GM23338 (cell line): ENCODE results near the gene KIAA1586. TPM values are rescaled to one million over a fixed set of nuclear protein-coding genes. Genes with fewer than 3 reads are reported as not detected.

Experiments
- ATAC-seq: fragments of 200-7000 bp; cut with Tn5 transposase; 3 replicates; pipeline ENCODE4 v1.9.1; 2020
- DNase-seq: peaks from one replicate; pipeline ENCODE4 v3.0.0-alpha.2; 2015; ENCODE audit warnings: low spot score
- H2AFZ ChIP-seq: fragments of 200-600 bp; sonication (generic); 2 replicates; pipeline ENCODE4 v1.8.0; 2016; ENCODE audit warnings: antibody characterized with exemption, mild to moderate bottlenecking, moderate library complexity
- H3F3A ChIP-seq: fragments of 200-600 bp; sonication (generic); replicated peaks from 2 replicates; pipeline ENCODE4 v1.8.0; 2017; ENCODE audit warnings: antibody characterized with exemption, mixed run types, low read depth
- H3K27ac ChIP-seq: fragments of 200-600 bp; sonication (generic); 2 replicates; pipeline ENCODE4 v1.6.1; 2016; ENCODE audit warnings: low read depth
- H3K27me3 ChIP-seq: fragments of 200-600 bp; sonication (generic); 2 replicates; pipeline ENCODE4 v1.8.0; 2016; ENCODE audit warnings: mild to moderate bottlenecking, mixed run types, moderate library complexity; ENCODE audit not compliant: insufficient read depth
- H3K36me3 ChIP-seq: fragments of 200-600 bp; sonication (generic); 2 replicates; pipeline ENCODE4 v1.8.0; 2016; ENCODE audit warnings: mild to moderate bottlenecking; ENCODE audit not compliant: insufficient read depth
- H3K4me1 ChIP-seq: fragments of 200-600 bp; sonication (generic); 2 replicates; pipeline ENCODE4 v1.8.0; 2016; ENCODE audit warnings: mild to moderate bottlenecking, moderate library complexity; ENCODE audit not compliant: insufficient read depth
- H3K4me2 ChIP-seq: fragments of 200-600 bp; sonication (generic); 2 replicates; pipeline ENCODE4 v1.7.1; 2017; ENCODE audit warnings: mixed run types
- H3K4me3 ChIP-seq: fragments of 200-600 bp; sonication (generic); 2 replicates; pipeline ENCODE4 v1.6.1; 2016; ENCODE audit warnings: mixed run types
- H3K79me2 ChIP-seq: fragments of 200-600 bp; sonication (generic); replicated peaks from 2 replicates; pipeline ENCODE4 v1.8.0; 2017; ENCODE audit warnings: mild to moderate bottlenecking; ENCODE audit not compliant: insufficient read depth
- H3K9me2 ChIP-seq: fragments of 200-600 bp; sonication (generic); 2 replicates; pipeline ENCODE4 v1.8.0; 2017; ENCODE audit not compliant: insufficient read depth
- H4K20me1 ChIP-seq: fragments of 200-600 bp; sonication (generic); replicated peaks from 2 replicates; pipeline ENCODE4 v1.8.0; 2017; ENCODE audit warnings: mild to moderate bottlenecking; ENCODE audit not compliant: insufficient read depth
- H3K27ac Mint-ChIP-seq: 2 replicates; pipeline ENCODE4 v1.8.0; 2020; ENCODE audit warnings: inconsistent platforms, mild to moderate bottlenecking, moderate library complexity, mixed read lengths
- H3K27me3 Mint-ChIP-seq: 3 replicates; pipeline ENCODE4 v1.8.0; 2022; ENCODE audit warnings: low read depth, mild to moderate bottlenecking, moderate library complexity, mixed read lengths, inconsistent platforms; ENCODE audit not compliant: insufficient read depth, poor library complexity
- H3K36me3 Mint-ChIP-seq: 3 replicates; pipeline ENCODE4 v1.8.0; 2021; ENCODE audit warnings: low read depth, mild to moderate bottlenecking, inconsistent platforms, moderate library complexity, mixed read lengths
- H3K4me1 Mint-ChIP-seq: 3 replicates; pipeline ENCODE4 v1.8.0; 2020; ENCODE audit warnings: mild to moderate bottlenecking, inconsistent platforms, mixed read lengths
- H3K4me3 Mint-ChIP-seq: 3 replicates; pipeline ENCODE4 v1.8.0; 2021; ENCODE audit warnings: moderate library complexity, mild to moderate bottlenecking, inconsistent platforms, mixed read lengths
- H3K9me3 Mint-ChIP-seq: 3 replicates; pipeline ENCODE4 v1.8.0; 2020; ENCODE audit warnings: moderate library complexity, mild to moderate bottlenecking, inconsistent platforms, mixed read lengths
- CREB1 ChIP-seq: fragments of 250-450 bp; sonication (Bioruptor Pico); IDR thresholded peaks from 2 replicates; pipeline ENCODE4 v1.5.0; 2020; ENCODE audit warnings: low read depth, mild to moderate bottlenecking, moderate library complexity
- EZH2 ChIP-seq: fragments of 200-600 bp; sonication (generic); IDR thresholded peaks from one replicate; pipeline ENCODE4 v1.8.0; 2017; ENCODE audit warnings: antibody characterized with exemption, mild to moderate bottlenecking, low read depth; ENCODE audit not compliant: unreplicated experiment
- EZH2phosphoT487 ChIP-seq: fragments of 200-600 bp; sonication (generic); IDR thresholded peaks from one replicate; pipeline ENCODE4 v1.8.1; 2018; ENCODE audit warnings: antibody characterized with exemption; ENCODE audit not compliant: unreplicated experiment
- JUNB ChIP-seq: IDR thresholded peaks from one replicate; pipeline ENCODE4 v1.6.1; 2016; ENCODE audit warnings: antibody characterized with exemption; ENCODE audit not compliant: unreplicated experiment
- NANOG ChIP-seq: IDR thresholded peaks from 2 replicates; pipeline ENCODE4 v1.6.1; 2016; ENCODE audit warnings: antibody characterized with exemption, borderline replicate concordance
- POLR2AphosphoS5 ChIP-seq: IDR thresholded peaks from 2 replicates; pipeline ENCODE4 v1.6.1; 2016; ENCODE audit warnings: antibody characterized with exemption, low read depth
- STAT1 ChIP-seq: IDR thresholded peaks from one replicate; pipeline ENCODE4 v1.6.1; 2016; ENCODE audit warnings: antibody characterized with exemption; ENCODE audit not compliant: unreplicated experiment
- ZNF114 ChIP-seq: fragments of 250-450 bp; sonication (Bioruptor Pico); IDR thresholded peaks from 2 replicates; pipeline ENCODE4 v1.5.0; 2020; ENCODE audit warnings: mild to moderate bottlenecking, moderate library complexity
- ZNF331 ChIP-seq: fragments of 250-450 bp; sonication (Bioruptor Pico); IDR thresholded peaks from 2 replicates; pipeline ENCODE4 v1.5.0; 2020; ENCODE audit warnings: low read depth, mild to moderate bottlenecking, moderate library complexity
- polyA plus RNA-seq: library from polyadenylated mRNA; unstranded; fragments of >200 nt; fragmentation: Nextera tagmentation; extraction: Ambion mirVana; gene quantifications from 2 replicates; pipeline ENCODE4 v1.2.1, GENCODE V29; 2016
- total RNA-seq: library from RNA; depleted of rRNA; stranded (reverse); fragments of >200 nt; shearing (Covaris generic); gene quantifications from 2 replicates; pipeline ENCODE4 v1.2.3, GENCODE V29; 2014
- TF ChIP-seq, protein P1 (sequence below): IDR thresholded peaks from 2 replicates; pipeline ENCODE4 v1.6.1; 2016; ENCODE audit warnings: antibody characterized with exemption
- TF ChIP-seq, protein P2 (sequence below): fragments of 250-450 bp; sonication (Bioruptor Pico); IDR thresholded peaks from 2 replicates; pipeline ENCODE4 v1.5.0; 2020; ENCODE audit warnings: mild to moderate bottlenecking, moderate library complexity
- TF ChIP-seq, protein P3 (sequence below), 2 experiments: fragments of 200-600 bp in 1 of 2; sonication (generic) in 1 of 2; conservative IDR thresholded peaks; 2 replicates each; pipeline versions ENCODE4 v1.5.1 to v1.6.1; 2016 to 2017; ENCODE audit warnings: antibody characterized with exemption in 2 of 2, low read depth in 2 of 2, mild to moderate bottlenecking in 2 of 2, moderate library complexity in 1 of 2
- TF ChIP-seq, protein P4 (sequence below): IDR thresholded peaks from one replicate; pipeline ENCODE4 v1.6.1; 2018; ENCODE audit warnings: antibody characterized with exemption; ENCODE audit not compliant: unreplicated experiment

Gene KIAA1586
- total and polyA plus RNA-seq, 2 experiments from 2014 or later = 24.0 to 37.7 TPM

DNA sequence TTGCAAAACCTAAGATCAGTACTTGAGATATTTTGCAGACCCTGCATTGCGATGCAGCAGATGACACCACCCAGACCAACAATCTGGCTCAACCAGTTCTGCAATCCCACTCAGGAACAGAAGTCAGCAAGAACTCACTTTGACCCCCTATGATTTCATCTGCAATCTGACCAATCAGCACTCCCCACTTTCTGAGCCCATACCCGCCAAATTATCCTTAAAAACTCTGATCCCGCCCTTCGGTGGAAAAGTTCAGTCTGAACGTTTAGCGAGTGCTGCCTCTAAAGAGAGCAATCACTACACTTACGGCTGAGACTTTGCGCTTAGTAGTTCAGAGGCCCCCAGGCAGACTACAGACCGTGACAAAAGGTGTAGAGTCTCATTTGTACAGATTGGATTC lies 17.3 kb upstream of the KIAA1586 start:
- no peak overlapping the region for H3K27ac Mint-ChIP-seq

More for the DNA sequence above, 17.3 kb upstream of the KIAA1586 start:
- DNase-seq (no peak), ATAC-seq (no peak)
- Histone ChIP-seq H4K20me1 (no peaks in the 10 kb centered on the region), H3K36me3 (no peaks in the 10 kb centered on the region), H3K4me1 (peaks cover 22% of the 10 kb centered on the region; the same call in 1 of the 2 replicates), H2AFZ (peak overlapping the region; percentile 67; the same call in 1 of the 2 replicates), H3K79me2 (no peaks in the 10 kb centered on the region), H3K4me3 (no peak overlapping the region), H3K4me2 (no peak overlapping the region), H3F3A (no peaks in the 10 kb centered on the region), H3K27ac (no peak overlapping the region), H3K27me3 (no peaks in the 10 kb centered on the region), H3K9me2 (no peaks in the 10 kb centered on the region)
- H3K9me3 Mint-ChIP-seq = peaks cover 9% of the 10 kb centered on the region; the same call in 2 of the 3 replicates
- no peak overlapping the region for H3K4me3 Mint-ChIP-seq
- H3K36me3 Mint-ChIP-seq = peaks cover 7% of the 10 kb centered on the region; the same call in 1 of the 3 replicates
- H3K27me3 Mint-ChIP-seq = peaks cover 12% of the 10 kb centered on the region
- TF ChIP-seq STAT1 (no peak), ZNF114 (CRISPR knock-in tag) (no peak), POLR2AphosphoS5 (no peak), CREB1 (CRISPR knock-in tag) (no peak), NANOG (no peak), ZNF331 (CRISPR knock-in tag) (no peak), EZH2phosphoT487 (no peak), EZH2 (no peak), JUNB (no peak)
- TF ChIP-seq, protein P1, sequence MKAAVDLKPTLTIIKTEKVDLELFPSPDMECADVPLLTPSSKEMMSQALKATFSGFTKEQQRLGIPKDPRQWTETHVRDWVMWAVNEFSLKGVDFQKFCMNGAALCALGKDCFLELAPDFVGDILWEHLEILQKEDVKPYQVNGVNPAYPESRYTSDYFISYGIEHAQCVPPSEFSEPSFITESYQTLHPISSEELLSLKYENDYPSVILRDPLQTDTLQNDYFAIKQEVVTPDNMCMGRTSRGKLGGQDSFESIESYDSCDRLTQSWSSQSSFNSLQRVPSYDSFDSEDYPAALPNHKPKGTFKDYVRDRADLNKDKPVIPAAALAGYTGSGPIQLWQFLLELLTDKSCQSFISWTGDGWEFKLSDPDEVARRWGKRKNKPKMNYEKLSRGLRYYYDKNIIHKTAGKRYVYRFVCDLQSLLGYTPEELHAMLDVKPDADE = no peak
- TF ChIP-seq, protein P2, sequence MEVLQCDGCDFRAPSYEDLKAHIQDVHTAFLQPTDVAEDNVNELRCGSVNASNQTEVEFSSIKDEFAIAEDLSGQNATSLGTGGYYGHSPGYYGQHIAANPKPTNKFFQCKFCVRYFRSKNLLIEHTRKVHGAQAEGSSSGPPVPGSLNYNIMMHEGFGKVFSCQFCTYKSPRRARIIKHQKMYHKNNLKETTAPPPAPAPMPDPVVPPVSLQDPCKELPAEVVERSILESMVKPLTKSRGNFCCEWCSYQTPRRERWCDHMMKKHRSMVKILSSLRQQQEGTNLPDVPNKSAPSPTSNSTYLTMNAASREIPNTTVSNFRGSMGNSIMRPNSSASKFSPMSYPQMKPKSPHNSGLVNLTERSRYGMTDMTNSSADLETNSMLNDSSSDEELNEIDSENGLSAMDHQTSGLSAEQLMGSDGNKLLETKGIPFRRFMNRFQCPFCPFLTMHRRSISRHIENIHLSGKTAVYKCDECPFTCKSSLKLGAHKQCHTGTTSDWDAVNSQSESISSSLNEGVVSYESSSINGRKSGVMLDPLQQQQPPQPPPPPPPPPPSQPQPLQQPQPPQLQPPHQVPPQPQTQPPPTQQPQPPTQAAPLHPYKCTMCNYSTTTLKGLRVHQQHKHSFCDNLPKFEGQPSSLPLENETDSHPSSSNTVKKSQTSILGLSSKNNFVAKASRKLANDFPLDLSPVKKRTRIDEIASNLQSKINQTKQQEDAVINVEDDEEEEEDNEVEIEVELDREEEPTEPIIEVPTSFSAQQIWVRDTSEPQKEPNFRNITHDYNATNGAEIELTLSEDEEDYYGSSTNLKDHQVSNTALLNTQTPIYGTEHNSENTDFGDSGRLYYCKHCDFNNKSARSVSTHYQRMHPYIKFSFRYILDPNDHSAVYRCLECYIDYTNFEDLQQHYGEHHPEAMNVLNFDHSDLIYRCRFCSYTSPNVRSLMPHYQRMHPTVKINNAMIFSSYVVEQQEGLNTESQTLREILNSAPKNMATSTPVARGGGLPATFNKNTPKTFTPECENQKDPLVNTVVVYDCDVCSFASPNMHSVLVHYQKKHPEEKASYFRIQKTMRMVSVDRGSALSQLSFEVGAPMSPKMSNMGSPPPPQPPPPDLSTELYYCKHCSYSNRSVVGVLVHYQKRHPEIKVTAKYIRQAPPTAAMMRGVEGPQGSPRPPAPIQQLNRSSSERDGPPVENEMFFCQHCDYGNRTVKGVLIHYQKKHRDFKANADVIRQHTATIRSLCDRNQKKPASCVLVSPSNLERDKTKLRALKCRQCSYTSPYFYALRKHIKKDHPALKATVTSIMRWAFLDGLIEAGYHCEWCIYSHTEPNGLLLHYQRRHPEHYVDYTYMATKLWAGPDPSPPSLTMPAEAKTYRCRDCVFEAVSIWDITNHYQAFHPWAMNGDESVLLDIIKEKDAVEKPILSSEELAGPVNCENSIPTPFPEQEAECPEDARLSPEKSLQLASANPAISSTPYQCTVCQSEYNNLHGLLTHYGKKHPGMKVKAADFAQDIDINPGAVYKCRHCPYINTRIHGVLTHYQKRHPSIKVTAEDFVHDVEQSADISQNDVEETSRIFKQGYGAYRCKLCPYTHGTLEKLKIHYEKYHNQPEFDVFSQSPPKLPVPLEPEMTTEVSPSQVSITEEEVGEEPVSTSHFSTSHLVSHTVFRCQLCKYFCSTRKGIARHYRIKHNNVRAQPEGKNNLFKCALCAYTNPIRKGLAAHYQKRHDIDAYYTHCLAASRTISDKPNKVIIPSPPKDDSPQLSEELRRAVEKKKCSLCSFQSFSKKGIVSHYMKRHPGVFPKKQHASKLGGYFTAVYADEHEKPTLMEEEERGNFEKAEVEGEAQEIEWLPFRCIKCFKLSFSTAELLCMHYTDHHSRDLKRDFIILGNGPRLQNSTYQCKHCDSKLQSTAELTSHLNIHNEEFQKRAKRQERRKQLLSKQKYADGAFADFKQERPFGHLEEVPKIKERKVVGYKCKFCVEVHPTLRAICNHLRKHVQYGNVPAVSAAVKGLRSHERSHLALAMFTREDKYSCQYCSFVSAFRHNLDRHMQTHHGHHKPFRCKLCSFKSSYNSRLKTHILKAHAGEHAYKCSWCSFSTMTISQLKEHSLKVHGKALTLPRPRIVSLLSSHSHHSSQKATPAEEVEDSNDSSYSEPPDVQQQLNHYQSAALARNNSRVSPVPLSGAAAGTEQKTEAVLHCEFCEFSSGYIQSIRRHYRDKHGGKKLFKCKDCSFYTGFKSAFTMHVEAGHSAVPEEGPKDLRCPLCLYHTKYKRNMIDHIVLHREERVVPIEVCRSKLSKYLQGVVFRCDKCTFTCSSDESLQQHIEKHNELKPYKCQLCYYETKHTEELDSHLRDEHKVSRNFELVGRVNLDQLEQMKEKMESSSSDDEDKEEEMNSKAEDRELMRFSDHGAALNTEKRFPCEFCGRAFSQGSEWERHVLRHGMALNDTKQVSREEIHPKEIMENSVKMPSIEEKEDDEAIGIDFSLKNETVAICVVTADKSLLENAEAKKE (CRISPR knock-in tag) = no peak
- TF ChIP-seq, protein P3, sequence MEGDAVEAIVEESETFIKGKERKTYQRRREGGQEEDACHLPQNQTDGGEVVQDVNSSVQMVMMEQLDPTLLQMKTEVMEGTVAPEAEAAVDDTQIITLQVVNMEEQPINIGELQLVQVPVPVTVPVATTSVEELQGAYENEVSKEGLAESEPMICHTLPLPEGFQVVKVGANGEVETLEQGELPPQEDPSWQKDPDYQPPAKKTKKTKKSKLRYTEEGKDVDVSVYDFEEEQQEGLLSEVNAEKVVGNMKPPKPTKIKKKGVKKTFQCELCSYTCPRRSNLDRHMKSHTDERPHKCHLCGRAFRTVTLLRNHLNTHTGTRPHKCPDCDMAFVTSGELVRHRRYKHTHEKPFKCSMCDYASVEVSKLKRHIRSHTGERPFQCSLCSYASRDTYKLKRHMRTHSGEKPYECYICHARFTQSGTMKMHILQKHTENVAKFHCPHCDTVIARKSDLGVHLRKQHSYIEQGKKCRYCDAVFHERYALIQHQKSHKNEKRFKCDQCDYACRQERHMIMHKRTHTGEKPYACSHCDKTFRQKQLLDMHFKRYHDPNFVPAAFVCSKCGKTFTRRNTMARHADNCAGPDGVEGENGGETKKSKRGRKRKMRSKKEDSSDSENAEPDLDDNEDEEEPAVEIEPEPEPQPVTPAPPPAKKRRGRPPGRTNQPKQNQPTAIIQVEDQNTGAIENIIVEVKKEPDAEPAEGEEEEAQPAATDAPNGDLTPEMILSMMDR (conservative IDR thresholded peaks at IDR 0.05; ENCODE audit: low read depth in 2 of 2) = no peak
- TF ChIP-seq, protein P4, sequence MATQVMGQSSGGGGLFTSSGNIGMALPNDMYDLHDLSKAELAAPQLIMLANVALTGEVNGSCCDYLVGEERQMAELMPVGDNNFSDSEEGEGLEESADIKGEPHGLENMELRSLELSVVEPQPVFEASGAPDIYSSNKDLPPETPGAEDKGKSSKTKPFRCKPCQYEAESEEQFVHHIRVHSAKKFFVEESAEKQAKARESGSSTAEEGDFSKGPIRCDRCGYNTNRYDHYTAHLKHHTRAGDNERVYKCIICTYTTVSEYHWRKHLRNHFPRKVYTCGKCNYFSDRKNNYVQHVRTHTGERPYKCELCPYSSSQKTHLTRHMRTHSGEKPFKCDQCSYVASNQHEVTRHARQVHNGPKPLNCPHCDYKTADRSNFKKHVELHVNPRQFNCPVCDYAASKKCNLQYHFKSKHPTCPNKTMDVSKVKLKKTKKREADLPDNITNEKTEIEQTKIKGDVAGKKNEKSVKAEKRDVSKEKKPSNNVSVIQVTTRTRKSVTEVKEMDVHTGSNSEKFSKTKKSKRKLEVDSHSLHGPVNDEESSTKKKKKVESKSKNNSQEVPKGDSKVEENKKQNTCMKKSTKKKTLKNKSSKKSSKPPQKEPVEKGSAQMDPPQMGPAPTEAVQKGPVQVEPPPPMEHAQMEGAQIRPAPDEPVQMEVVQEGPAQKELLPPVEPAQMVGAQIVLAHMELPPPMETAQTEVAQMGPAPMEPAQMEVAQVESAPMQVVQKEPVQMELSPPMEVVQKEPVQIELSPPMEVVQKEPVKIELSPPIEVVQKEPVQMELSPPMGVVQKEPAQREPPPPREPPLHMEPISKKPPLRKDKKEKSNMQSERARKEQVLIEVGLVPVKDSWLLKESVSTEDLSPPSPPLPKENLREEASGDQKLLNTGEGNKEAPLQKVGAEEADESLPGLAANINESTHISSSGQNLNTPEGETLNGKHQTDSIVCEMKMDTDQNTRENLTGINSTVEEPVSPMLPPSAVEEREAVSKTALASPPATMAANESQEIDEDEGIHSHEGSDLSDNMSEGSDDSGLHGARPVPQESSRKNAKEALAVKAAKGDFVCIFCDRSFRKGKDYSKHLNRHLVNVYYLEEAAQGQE = no peak
- H3K4me1 Mint-ChIP-seq = peaks cover 41% of the 10 kb centered on the region
